HEK293T (cell line): Measurements from ENCODE around the gene ZNF644.

Experiments
- BHLHE40 ChIP-seq: fragments of 450-650 bp; IDR thresholded peaks from 2 replicates; pipeline ENCODE4 v1.6.1; 2016; ENCODE audit warnings: mild to moderate bottlenecking, moderate library complexity, borderline replicate concordance
- ELF4 ChIP-seq: fragments of 450-650 bp; IDR thresholded peaks from 2 replicates; pipeline ENCODE4 v1.6.1; 2017; ENCODE audit warnings: antibody characterized with exemption
- FOXM1 ChIP-seq: fragments of 450-650 bp; IDR thresholded peaks from 2 replicates; pipeline ENCODE4 v1.6.1; 2017; ENCODE audit warnings: mild to moderate bottlenecking, borderline replicate concordance
- NFRKB ChIP-seq: fragments of 450-650 bp; IDR thresholded peaks from 2 replicates; pipeline ENCODE4 v1.6.1; 2016; ENCODE audit warnings: mild to moderate bottlenecking, moderate library complexity
- SP1 ChIP-seq: fragments of 450-650 bp; IDR thresholded peaks from 2 replicates; pipeline ENCODE4 v1.6.1; 2017

GRCh38 chr1:90989302-90989701 lies 32.5 kb downstream of the ZNF644 start:
- TF ChIP-seq BHLHE40 (no peak), SP1 (no peak), NFRKB (no peak), FOXM1 (no peak), ELF4 (no peak)
